ENCODE results near the gene TAF6L. TPM values are rescaled to one million over a fixed set of nuclear protein-coding genes. Genes with fewer than 3 reads are reported as not detected.

TAF6L gene
- total and polyA plus RNA-seq, 9 of the 15 experiments (the other 6 are each of a cell fraction or from before 2014, with no cell fraction given), result 0.04 to 45.5 (median 20.8) TPM

DNA sequence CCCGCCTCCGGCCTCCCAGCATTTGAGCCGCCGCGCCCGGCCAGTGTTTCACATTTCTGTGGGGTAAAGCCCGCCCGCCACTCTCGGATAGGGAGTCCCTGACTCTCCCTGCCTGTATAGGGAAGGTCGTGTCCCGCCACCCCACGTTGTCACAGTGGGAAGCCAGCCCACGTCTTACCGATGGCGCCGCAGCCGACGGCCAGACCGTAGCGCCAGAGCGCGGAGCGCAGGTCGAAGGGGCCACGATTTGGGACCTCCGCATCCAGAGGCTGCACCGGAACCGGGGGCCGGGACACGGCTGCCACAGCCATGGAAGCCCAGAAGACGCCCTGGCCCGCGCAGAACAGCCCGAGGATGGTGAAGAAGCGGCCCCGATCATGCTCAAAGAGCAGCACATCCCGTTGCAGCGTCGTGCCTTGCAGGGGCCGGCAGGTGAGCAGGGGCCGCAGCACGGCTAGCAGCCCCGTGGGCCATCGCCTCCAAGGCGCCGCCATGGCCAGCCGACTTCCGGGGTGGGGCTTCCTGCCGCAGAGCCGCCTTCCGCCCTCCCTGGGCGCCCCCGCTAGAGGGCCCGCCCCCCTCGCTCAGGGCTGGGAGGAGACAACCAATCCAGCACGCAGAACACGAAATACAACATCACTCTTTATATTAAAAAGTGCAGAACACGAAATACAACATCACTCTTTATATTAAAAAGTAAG lies 20.5 kb downstream of the TAF6L start, which contains the start of gene TMEM223:
TMEM223 (minus strand) TSS at position 506 of the 701 bp plus-strand sequence; CDS start at position 494, 12 bp downstream.
- 1% methylated on average over 55 of the region's 58 CpGs for WGBS (ENCODE audit: insufficient coverage, low coverage, missing lambda C conversion rate)
- TF ChIP-seq FOXA3 (CRISPR knock-in tag; conservative IDR thresholded peaks at IDR 0.05 in 1 of 2, IDR thresholded peaks at IDR 0.05 in 1 of 2) (peak in 1 of 2 experiments; percentile 49; a peak in 1 of 4 replicates), ZNF197 (CRISPR knock-in tag; IDR thresholded peaks at IDR 0.05; ENCODE audit: low read depth) (no peak), PTRF (tag; IDR thresholded peaks at IDR 0.05) (no peak), ZBED1 (IDR thresholded peaks at IDR 0.05) (no peak), ZFP1 (CRISPR knock-in tag; IDR thresholded peaks at IDR 0.05) (no peak), ILF3 (IDR thresholded peaks at IDR 0.05; ENCODE audit: borderline replicate concordance) (peak; percentile 52; the same call in 1 of the 2 replicates), MTA3 (IDR thresholded peaks at IDR 0.05; ENCODE audit: borderline replicate concordance) (peak; percentile 39; the same call in 1 of the 2 replicates), SIN3B (IDR thresholded peaks at IDR 0.05; ENCODE audit: low read depth) (peak; percentile 92), PRPF4 (IDR thresholded peaks at IDR 0.05; ENCODE audit: insufficient read depth, low read depth, low read length, poor library complexity, severe bottlenecking) (no peak), ZNF644 (tag; IDR thresholded peaks at IDR 0.05; ENCODE audit: low read depth) (no peak), CXXC5 (CRISPR knock-in tag; IDR thresholded peaks at IDR 0.05) (peak; percentile 66)
- TF ChIP-seq, protein P1, sequence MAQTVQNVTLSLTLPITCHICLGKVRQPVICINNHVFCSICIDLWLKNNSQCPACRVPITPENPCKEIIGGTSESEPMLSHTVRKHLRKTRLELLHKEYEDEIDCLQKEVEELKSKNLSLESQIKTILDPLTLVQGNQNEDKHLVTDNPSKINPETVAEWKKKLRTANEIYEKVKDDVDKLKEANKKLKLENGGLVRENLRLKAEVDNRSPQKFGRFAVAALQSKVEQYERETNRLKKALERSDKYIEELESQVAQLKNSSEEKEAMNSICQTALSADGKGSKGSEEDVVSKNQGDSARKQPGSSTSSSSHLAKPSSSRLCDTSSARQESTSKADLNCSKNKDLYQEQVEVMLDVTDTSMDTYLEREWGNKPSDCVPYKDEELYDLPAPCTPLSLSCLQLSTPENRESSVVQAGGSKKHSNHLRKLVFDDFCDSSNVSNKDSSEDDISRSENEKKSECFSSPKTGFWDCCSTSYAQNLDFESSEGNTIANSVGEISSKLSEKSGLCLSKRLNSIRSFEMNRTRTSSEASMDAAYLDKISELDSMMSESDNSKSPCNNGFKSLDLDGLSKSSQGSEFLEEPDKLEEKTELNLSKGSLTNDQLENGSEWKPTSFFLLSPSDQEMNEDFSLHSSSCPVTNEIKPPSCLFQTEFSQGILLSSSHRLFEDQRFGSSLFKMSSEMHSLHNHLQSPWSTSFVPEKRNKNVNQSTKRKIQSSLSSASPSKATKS (CRISPR knock-in tag; IDR thresholded peaks at IDR 0.05), result peak; percentile 69; the same call in 1 of the 2 replicates
- TF ChIP-seq, protein P2, sequence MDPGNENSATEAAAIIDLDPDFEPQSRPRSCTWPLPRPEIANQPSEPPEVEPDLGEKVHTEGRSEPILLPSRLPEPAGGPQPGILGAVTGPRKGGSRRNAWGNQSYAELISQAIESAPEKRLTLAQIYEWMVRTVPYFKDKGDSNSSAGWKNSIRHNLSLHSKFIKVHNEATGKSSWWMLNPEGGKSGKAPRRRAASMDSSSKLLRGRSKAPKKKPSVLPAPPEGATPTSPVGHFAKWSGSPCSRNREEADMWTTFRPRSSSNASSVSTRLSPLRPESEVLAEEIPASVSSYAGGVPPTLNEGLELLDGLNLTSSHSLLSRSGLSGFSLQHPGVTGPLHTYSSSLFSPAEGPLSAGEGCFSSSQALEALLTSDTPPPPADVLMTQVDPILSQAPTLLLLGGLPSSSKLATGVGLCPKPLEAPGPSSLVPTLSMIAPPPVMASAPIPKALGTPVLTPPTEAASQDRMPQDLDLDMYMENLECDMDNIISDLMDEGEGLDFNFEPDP (CRISPR knock-in tag; IDR thresholded peaks at IDR 0.05), result no peak
- TF ChIP-seq, protein P3, sequence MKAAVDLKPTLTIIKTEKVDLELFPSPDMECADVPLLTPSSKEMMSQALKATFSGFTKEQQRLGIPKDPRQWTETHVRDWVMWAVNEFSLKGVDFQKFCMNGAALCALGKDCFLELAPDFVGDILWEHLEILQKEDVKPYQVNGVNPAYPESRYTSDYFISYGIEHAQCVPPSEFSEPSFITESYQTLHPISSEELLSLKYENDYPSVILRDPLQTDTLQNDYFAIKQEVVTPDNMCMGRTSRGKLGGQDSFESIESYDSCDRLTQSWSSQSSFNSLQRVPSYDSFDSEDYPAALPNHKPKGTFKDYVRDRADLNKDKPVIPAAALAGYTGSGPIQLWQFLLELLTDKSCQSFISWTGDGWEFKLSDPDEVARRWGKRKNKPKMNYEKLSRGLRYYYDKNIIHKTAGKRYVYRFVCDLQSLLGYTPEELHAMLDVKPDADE (conservative IDR thresholded peaks at IDR 0.05; ENCODE audit: control insufficient read depth, low read depth, low read length), result peak; percentile 86

More for the DNA sequence above, 20.5 kb downstream of the TAF6L start, which contains the start of gene TMEM223:
- FAIRE-seq, result peak; percentile 86
- POLR2A ChIA-PET, result interaction anchor here (0.7 to 11.4 kb wide), 12 partner anchors 11 to 217 kb away, joined by 3 to 116 read pairs (median 4); partner anchors contain the start of genes NXF1, STX5, WDR74 and ZBTB3
- peak within 1 kb of the TSS; percentile 84 to 96 for H3K9ac ChIP-seq (ENCODE audit: insufficient read depth in 1 of 2, low read depth in 2 of 2, low read length in 2 of 2)
- CTCF ChIA-PET (ENCODE audit: low intra/inter-chr PET ratio), result no interaction called here
- peak within 1 kb of the TSS; percentile 90 for H2AFZ ChIP-seq (ENCODE audit: low read depth, low read length)
- ATAC-seq, result peak; percentile 89
- H3K27me3 ChIP-seq (ENCODE audit: control insufficient read depth in 2 of 2, insufficient read depth in 2 of 2, low read length in 2 of 2), result no peaks in the 10 kb centered on the region
- H3K36me3 ChIP-seq (ENCODE audit: control insufficient read depth, insufficient read depth, low read length), result peaks cover 75% of the 10 kb centered on the region
- in situ Hi-C loops (cut with MboI), result no loop called here
- peak; percentile 84 to 92 (median 89) for DNase-seq (ENCODE audit: extremely low read depth in 1 of 4, low spot score in 3 of 4)
- peaks cover 50% of the 10 kb centered on the region for H3K79me2 ChIP-seq (ENCODE audit: control insufficient read depth, insufficient read depth, low read length)
- no peaks in the 10 kb centered on the region for H4K20me1 ChIP-seq (replicated peaks; ENCODE audit: control insufficient read depth, insufficient read depth, low read length)
- no peaks in the 10 kb centered on the region for H3K9me3 ChIP-seq (replicated peaks; ENCODE audit: control insufficient read depth, insufficient read depth, low read depth, low read length)
- no peaks in the 10 kb centered on the region for H3K9me1 ChIP-seq (ENCODE audit: control insufficient read depth, insufficient read depth, low read length)
- H3K4me2 ChIP-seq (ENCODE audit: insufficient read depth, low read length), result peak within 1 kb of the TSS; percentile 95
- intact Hi-C loops (cut with micrococcal nuclease), result no loop called here
- no TSS peak for BruUV-seq (replicated peaks)
- peaks cover 27% of the 10 kb centered on the region in 2 experiments for H3K4me1 ChIP-seq (replicated peaks in 1 of 2; ENCODE audit: control insufficient read depth in 2 of 2, insufficient read depth in 2 of 2, low read length in 2 of 2)
- H3K27ac ChIP-seq (ENCODE audit: extremely low read depth, low read depth, low read length), result peak within 1 kb of the TSS; percentile 91
- H3K4me3 ChIP-seq, result peak within 1 kb of the TSS; percentile 100
